Stomach (tissue), 9 donors: ENCODE results near the gene KPNA2. TPM values are rescaled to one million over a fixed set of nuclear protein-coding genes. Genes with fewer than 3 reads are reported as not detected.
"Not testable (repeated sequence)": the region's sequence is repeated elsewhere in the genome, so short reads cannot be mapped to it uniquely, and the experiment has no call there.

Source experiments
- DNase-seq, 2 donors: peaks; one replicate each; pipeline versions ENCODE4 v3.0.0 to v3.0.0-alpha.2; 2013 to 2019
- H3K27ac ChIP-seq, 5 donors: fragments of 200-600 bp in 4 of 5; sonication (generic) in 4 of 5; one replicate each; pipeline ENCODE4 v1.5.1; 2013 to 2019; ENCODE audit warnings: mild to moderate bottlenecking in 1 of 5, moderate library complexity in 1 of 5
- H3K27me3 ChIP-seq, 3 donors: fragments of 200-600 bp; sonication (generic); one replicate each; pipeline ENCODE4 v1.5.1; 2017 to 2019; ENCODE audit warnings: mixed run types in 1 of 3
- H3K36me3 ChIP-seq, 4 donors: fragments of 200-600 bp; sonication (generic); 1 replicate in 3 of 4; 2 replicates in 1 of 4; pipeline ENCODE4 v1.5.1; 2016 to 2019
- H3K4me1 ChIP-seq, 4 donors: fragments of 200-600 bp; sonication (generic); one replicate each; pipeline ENCODE4 v1.5.1; 2016 to 2019
- H3K4me3 ChIP-seq, 4 donors: fragments of 200-600 bp; sonication (generic) in 3 of 4; one replicate each; pipeline ENCODE4 v1.5.1; 2016 to 2019; ENCODE audit warnings: mild to moderate bottlenecking in 1 of 4
- H3K9me3 ChIP-seq, 4 donors: fragments of 200-600 bp; sonication (generic); one replicate each; pipeline ENCODE4 v1.5.1; 2016 to 2019
- CTCF ChIP-seq, 7 experiments: fragments of 450-650 bp in 4 of 7; fragments of 200-600 bp in 3 of 7; sonication (generic) in 3 of 7; IDR thresholded peaks; one replicate each; pipeline ENCODE4 v1.5.1; 2016 to 2019; ENCODE audit warnings: antibody characterized with exemption in 7 of 7, control low read depth in 2 of 7, mild to moderate bottlenecking in 1 of 7
- EP300 ChIP-seq: sonication (generic); formaldehyde crosslinking; IDR thresholded peaks from one replicate; pipeline ENCODE4 v1.6.1; 2017; ENCODE audit warnings: antibody characterized with exemption
- POLR2A ChIP-seq, 4 donors: fragments of 450-650 bp; IDR thresholded peaks; one replicate each; pipeline ENCODE4 v1.6.1; 2016; ENCODE audit warnings: antibody characterized with exemption in 4 of 4, control low read depth in 2 of 4, mild to moderate bottlenecking in 1 of 4, moderate library complexity in 1 of 4
- POLR2AphosphoS5 ChIP-seq, 3 donors: sonication (generic); formaldehyde crosslinking; IDR thresholded peaks; one replicate each; pipeline ENCODE4 v1.6.1; 2016; ENCODE audit warnings: antibody characterized with exemption in 3 of 3
- WGBS, 5 donors: extraction: QIAGEN DNeasy Blood & Tissue Kit in 3 of 5; methylation state at CpG; one replicate each; pipeline versions ENCODE4 v1.1.5 to v1.1.7; 2013 to 2018; 5-methylcytosine and 5-hydroxymethylcytosine counted together
- intact Hi-C: fragments of 100-400 bp; cut with DNase I; formaldehyde crosslinking; loops from one replicate; pipeline ENCODE4 v1.15.1; 2023; ENCODE audit warnings: low total_unique reads
- polyA plus RNA-seq, 3 donors: library from polyadenylated mRNA; stranded (reverse); fragments of 200-250 nt; gene quantifications; one replicate each; pipeline ENCODE4 v1.2.3, GENCODE V29; 2013
- total RNA-seq, 5 donors: library from RNA; depleted of rRNA; stranded (reverse); fragments of >200 nt; gene quantifications; one replicate each; pipeline versions ENCODE4 v1.1.0 to v1.2.3, GENCODE V29; 2014 to 2016
- donor health status: healthy with polysubstance abuse.
- donor health status: Bipolar disorder and iron deficiency.
- donor health status: healthy.

Gene KPNA2
- total and polyA plus RNA-seq, 8 donors: 0.58 to 26.3 (median 15.7) TPM

DNA sequence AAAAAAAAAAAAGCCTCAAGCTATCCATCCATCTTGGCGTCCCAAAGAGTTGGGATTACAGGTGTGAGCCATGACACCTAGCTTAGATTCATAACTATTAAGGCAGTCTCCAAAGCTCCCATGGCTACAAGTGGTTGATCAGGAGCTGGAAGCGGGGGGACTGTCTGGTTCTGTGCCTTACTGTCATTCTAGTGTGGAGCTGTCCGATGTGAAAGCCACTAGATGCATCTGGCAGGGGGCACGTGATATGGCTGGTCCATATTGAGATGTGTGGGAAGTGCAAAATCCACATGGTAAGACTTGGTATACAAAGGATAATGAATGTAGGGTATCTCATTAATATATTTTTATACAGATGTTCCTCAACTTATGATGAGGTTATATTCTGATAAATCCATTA lies 38.7 kb downstream of the KPNA2 start:
- intact Hi-C loops: no loop called here
- H3K4me1 ChIP-seq: peaks cover 0 to 14% (median 8%) of the 10 kb centered on the region in 4 donors
- TF ChIP-seq EP300: no peak
- no peak for TF ChIP-seq POLR2AphosphoS5 (IDR thresholded peaks at IDR 0.05)
- TF ChIP-seq CTCF (IDR thresholded peaks at IDR 0.05): no peak
- H3K36me3 ChIP-seq: no peaks in the 10 kb centered on the region
- H3K4me3 ChIP-seq: no peak overlapping the region
- H3K9me3 ChIP-seq: no peaks in the 10 kb centered on the region
- WGBS, 5 donors: 86 to 97% (median 92%) methylated on average over 4 of the region's 4 CpGs
- no peak overlapping the region for H3K27ac ChIP-seq
- H3K27me3 ChIP-seq: no peaks in the 10 kb centered on the region
- no peak for DNase-seq

DNA sequence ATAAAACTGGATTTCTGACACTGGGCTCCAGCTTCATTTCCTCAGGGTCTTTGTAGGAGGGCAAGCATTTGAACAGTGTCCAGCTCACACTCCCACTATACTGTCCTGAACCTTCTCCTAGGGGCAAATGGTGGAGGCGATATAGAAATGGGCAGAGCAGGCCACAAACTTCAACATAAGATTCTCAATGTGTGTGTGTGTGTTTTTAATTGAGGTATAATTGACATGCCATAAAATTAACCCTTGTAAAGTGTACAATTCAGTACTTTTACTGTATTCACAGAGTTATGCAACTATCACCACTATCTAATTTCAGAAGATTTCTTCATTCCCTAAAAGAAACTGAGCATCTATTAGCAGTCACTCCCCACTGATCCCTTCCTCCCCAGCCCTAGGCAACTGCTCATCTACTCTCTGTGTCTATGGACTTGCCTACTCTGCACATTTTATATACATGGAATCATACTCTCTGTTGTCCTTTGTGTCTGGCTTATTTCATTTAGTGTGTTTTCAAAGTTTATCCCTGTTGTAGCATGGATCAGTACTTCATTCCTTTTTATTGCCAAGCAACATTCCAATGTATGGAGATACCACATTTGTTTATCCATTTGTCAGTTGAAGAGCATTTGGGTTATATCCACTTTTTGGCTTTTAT lies 40.5 kb downstream of the KPNA2 start:
- H3K27ac ChIP-seq, H3K9me3 ChIP-seq, intact Hi-C loops, H3K36me3 ChIP-seq, H3K4me3 ChIP-seq, H3K4me1 ChIP-seq, H3K27me3 ChIP-seq: not testable (repeated sequence)
- WGBS, 5 donors: 95 to 100% (median 96%) methylated on average over 1 of the region's 1 CpG
- peak in 1 of 2 donors; percentile 54 for DNase-seq

DNA sequence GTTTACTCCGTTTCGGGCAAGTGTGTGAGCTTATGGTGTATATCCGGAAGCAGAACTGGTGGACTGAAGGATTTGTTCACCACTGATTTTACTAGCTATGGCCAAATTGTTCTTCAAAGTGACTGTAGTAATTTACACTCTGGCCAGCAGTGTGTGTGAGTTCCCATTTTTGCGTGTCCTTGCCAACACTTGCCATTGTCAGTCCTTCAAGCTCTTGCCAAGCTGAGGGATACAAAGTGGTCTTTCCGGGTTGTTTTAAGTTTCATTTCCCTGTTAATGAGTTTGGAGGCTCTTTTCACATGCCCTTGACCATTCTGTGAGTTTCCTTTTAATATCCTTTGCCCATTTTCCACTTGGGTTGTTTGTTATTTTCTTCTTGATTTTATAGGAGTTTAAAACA lies 42.0 kb downstream of the KPNA2 start:
- H3K27me3 ChIP-seq, H3K9me3 ChIP-seq, H3K27ac ChIP-seq, intact Hi-C loops, H3K36me3 ChIP-seq, DNase-seq, H3K4me3 ChIP-seq, H3K4me1 ChIP-seq: not testable (repeated sequence)
- 49 to 81% (median 71%) methylated on average over 5 of the region's 5 CpGs for WGBS, 5 donors

- no peaks in the 10 kb centered on the region for H3K36me3 ChIP-seq
- no peaks in the 10 kb centered on the region for H3K27me3 ChIP-seq
- no peak overlapping the region for H3K4me3 ChIP-seq
- peaks cover under 1 to 6% (median 4%) of the 10 kb centered on the region in 4 donors for H3K4me1 ChIP-seq
- TF ChIP-seq POLR2AphosphoS5 (IDR thresholded peaks at IDR 0.05): no peak
- TF ChIP-seq POLR2A (IDR thresholded peaks at IDR 0.05): no peak
- no peak for TF ChIP-seq CTCF (IDR thresholded peaks at IDR 0.05)
- no peak for TF ChIP-seq EP300
- 94 to 98% (median 96%) methylated on average over 14 to 46 of the region's 46 CpGs for WGBS, 5 donors
- DNase-seq: no peak
- intact Hi-C loops: no loop called here
- H3K27ac ChIP-seq: no peak overlapping the region
- no peaks in the 10 kb centered on the region for H3K9me3 ChIP-seq
These were observed 45.0 kb downstream of the KPNA2 start for GRCh38 chr17:68080411-68081150.

- H3K4me3 ChIP-seq, H3K27me3 ChIP-seq, H3K9me3 ChIP-seq, intact Hi-C loops, H3K36me3 ChIP-seq, H3K27ac ChIP-seq, DNase-seq: not testable (repeated sequence)
- peaks cover 8 to 16% (median 14%) of the 10 kb centered on the region in 4 donors for H3K4me1 ChIP-seq
- WGBS, 5 donors: 84 to 95% (median 89%) methylated on average over 13 of the region's 13 CpGs
These were observed 46.0 kb downstream of the KPNA2 start for GRCh38 chr17:68081305-68082265.
